ENCODE results near the gene CROT.

The CROT gene

DNA sequence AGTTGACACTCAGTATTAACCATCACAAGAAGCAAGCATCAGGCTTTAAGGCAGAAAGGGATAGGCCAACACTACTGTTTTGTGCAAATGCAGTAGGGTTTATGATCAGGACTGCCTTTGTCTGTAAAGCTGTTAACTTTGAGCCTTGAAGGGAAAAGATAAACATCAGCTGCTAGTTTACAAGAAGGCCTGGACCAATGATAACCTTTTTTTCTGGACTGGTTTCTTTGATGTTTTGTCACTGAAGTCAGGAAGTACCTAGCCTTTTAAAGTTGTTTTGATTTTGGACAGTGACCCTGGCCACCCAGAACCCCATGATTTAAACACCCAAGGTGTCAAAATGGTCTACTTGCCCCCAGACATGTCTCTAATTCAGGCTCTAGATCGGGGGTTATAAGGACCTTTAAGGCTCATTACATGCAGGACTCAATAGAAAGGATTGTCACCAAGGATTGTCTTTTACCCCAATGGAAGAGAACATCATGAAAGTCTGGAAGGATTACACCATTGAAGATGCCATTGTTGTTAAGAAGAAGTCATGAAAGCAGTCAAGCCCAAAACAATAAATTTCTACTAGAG is 50.1 kb downstream of the CROT start:
- DNase-seq (ENCODE audit: insufficient read length, low spot score), result no peak
- no peak for FAIRE-seq
- TF ChIP-seq POLR2A (IDR thresholded peaks at IDR 0.05; ENCODE audit: low read depth, low read length) (no peak), TAF1 (IDR thresholded peaks at IDR 0.05; ENCODE audit: low read depth, low read length) (no peak)

DNA sequence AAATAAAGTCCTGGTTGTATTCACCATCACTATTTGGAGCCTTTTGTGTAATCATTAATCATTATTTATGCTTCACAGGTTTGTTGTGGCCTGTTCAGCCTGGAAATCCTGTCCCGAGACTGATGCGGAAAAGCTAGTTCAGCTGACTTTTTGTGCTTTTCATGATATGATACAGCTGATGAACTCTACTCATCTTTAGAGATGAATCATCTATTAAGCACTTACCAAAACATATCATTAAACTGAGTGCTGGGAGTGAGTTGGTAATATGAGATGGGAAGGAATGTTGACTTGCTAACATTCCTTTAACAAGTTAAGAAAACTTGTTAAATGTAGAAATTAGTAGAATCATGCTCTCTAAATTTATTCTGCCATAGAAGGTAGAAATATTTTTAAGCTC is 53.0 kb downstream of the CROT start:
- FAIRE-seq (no peak), DNase-seq (ENCODE audit: insufficient read length, low spot score) (no peak)
- TF ChIP-seq POLR2AphosphoS5 (IDR thresholded peaks at IDR 0.05; ENCODE audit: low read depth, low read length) (no peak), POLR2A (IDR thresholded peaks at IDR 0.05; ENCODE audit: low read depth, low read length) (no peak), PAX5 (IDR thresholded peaks at IDR 0.05; ENCODE audit: insufficient read depth, low read length, severe bottlenecking) (no peak), TAF1 (IDR thresholded peaks at IDR 0.05; ENCODE audit: low read depth, low read length) (no peak), POU2F2 (IDR thresholded peaks at IDR 0.05; ENCODE audit: low read depth, low read length) (no peak), SPI1 (IDR thresholded peaks at IDR 0.05; ENCODE audit: low read depth, low read length) (no peak)

DNA sequence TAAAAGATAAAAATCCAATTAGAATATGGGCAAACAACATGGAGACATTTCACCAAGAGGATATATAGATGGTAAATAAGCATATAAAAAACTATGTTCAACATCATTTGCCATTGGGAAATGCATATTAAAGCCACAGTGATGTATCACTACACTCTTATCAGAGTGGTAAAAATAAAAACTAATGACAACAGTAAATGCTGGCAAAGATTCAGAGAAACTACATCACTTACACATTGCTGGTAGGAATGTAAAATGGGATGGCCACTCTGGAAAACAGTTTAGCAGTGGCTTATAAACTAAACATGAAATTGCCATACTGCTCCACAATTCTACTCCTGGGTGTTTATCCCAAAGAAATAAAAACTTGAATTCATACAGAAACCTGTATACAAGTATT is 59.2 kb downstream of the CROT start:
- DNase-seq (ENCODE audit: insufficient read length, low spot score), result no peak
- FAIRE-seq, result no peak
- TF ChIP-seq POU2F2 (IDR thresholded peaks at IDR 0.05; ENCODE audit: low read depth, low read length), result no peak
- TF ChIP-seq SPI1 (IDR thresholded peaks at IDR 0.05; ENCODE audit: low read depth, low read length), result no peak
- no peak for TF ChIP-seq POLR2AphosphoS5 (IDR thresholded peaks at IDR 0.05; ENCODE audit: low read depth, low read length)
- no peak for TF ChIP-seq PAX5 (IDR thresholded peaks at IDR 0.05; ENCODE audit: insufficient read depth, low read length, severe bottlenecking)
- no peak for TF ChIP-seq POLR2A (IDR thresholded peaks at IDR 0.05; ENCODE audit: low read depth, low read length)
- TF ChIP-seq TAF1 (IDR thresholded peaks at IDR 0.05; ENCODE audit: low read depth, low read length), result no peak

DNA sequence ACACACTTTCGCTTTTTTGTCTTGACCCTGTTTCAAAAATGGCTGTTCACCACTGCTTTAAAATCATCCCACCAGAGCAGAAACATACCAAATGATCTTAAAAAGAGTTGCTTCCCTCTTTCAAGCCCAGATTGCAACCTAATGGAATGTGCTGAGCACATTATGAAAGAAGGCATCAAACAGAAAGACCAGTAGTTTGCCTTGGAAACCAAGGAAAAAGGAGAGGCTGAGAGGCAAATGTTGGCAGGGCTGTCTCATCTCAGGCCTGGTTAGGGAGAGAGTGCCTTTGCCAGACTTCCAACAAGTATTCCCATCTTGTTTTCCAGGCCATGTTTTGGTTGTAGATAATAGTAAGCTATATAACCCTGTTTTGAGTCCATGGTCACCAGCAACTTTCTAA is 65.7 kb downstream of the CROT start:
- TF ChIP-seq POLR2AphosphoS5 (IDR thresholded peaks at IDR 0.05; ENCODE audit: low read depth, low read length) (no peak), TAF1 (IDR thresholded peaks at IDR 0.05; ENCODE audit: low read depth, low read length) (no peak), SPI1 (IDR thresholded peaks at IDR 0.05; ENCODE audit: low read depth, low read length) (no peak), POU2F2 (IDR thresholded peaks at IDR 0.05; ENCODE audit: low read depth, low read length) (no peak)
- FAIRE-seq (no peak), DNase-seq (ENCODE audit: insufficient read length, low spot score) (no peak)

DNA sequence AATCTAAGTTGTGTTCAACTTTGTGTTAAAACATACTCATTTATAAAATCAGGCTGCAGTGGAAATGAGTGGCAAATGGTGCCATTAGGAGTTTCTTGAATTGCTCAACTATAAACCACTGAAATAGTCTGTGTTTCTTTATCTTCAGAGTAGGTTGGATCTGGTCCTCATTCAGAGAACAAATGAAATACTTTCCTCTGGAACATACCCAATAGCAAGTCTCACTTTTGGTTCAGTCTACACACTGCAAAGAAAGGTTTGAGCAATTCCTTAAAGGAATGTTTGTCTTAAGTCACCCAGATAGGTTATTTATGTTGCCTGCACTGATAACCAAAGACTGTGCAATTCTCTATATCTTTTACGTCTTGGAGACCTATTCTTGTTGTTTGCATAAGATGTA is 67.6 kb downstream of the CROT start:
- TF ChIP-seq POLR2AphosphoS5 (IDR thresholded peaks at IDR 0.05; ENCODE audit: low read depth, low read length) (no peak), SPI1 (IDR thresholded peaks at IDR 0.05; ENCODE audit: low read depth, low read length) (no peak), POLR2A (IDR thresholded peaks at IDR 0.05; ENCODE audit: low read depth, low read length) (no peak), POU2F2 (IDR thresholded peaks at IDR 0.05; ENCODE audit: low read depth, low read length) (no peak), TAF1 (IDR thresholded peaks at IDR 0.05; ENCODE audit: low read depth, low read length) (no peak), PAX5 (IDR thresholded peaks at IDR 0.05; ENCODE audit: insufficient read depth, low read length, severe bottlenecking) (no peak)
- DNase-seq (ENCODE audit: insufficient read length, low spot score) (no peak), FAIRE-seq (no peak)

DNA sequence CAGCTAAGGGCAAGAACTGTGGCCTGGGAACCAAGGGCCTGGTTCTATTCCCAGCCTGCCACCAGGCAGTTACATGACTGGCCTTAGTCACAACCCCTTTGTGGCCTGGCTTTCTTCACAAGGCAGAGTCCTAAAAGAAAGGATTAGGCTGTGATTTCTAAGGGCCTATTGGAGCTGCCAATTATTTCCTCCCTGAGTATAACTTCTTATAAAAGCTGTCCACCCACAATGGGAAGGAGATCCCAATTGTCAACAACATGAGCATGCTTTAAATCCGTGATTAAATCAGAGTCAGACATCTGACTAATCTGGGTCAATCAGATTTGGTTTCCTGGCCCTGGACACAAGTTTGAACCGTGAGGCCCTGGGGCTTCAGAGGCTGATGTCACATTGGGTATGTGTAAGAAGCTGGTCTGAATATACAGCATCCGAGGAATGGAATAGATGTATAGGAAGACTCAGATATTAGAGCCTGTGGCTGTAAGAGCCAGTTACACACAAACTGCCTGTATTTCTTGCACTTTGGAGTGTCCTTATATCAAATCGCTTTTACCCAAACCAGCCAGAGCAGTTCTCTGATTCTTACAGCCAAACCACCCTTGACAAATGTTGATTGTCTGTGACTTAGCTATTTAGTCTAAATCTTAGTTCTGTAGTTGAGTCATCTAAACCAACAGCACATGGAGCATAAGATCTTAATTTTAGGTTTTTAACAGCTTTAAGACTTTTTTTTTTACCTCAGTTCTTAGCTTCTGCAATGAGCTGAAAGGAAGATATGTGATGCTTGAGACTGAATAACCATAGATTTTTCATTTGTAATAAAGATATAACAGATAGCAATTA is 68.7 kb downstream of the CROT start:
- DNase-seq (ENCODE audit: insufficient read length, low spot score), result no peak
- no peak for FAIRE-seq
- no peak for TF ChIP-seq PAX5 (IDR thresholded peaks at IDR 0.05; ENCODE audit: insufficient read depth, low read length, severe bottlenecking)
- TF ChIP-seq POLR2AphosphoS5 (IDR thresholded peaks at IDR 0.05; ENCODE audit: low read depth, low read length), result no peak
- TF ChIP-seq SPI1 (IDR thresholded peaks at IDR 0.05; ENCODE audit: low read depth, low read length), result no peak
- TF ChIP-seq TAF1 (IDR thresholded peaks at IDR 0.05; ENCODE audit: low read depth, low read length), result no peak
- no peak for TF ChIP-seq POLR2A (IDR thresholded peaks at IDR 0.05; ENCODE audit: low read depth, low read length)
- no peak for TF ChIP-seq POU2F2 (IDR thresholded peaks at IDR 0.05; ENCODE audit: low read depth, low read length)

DNA sequence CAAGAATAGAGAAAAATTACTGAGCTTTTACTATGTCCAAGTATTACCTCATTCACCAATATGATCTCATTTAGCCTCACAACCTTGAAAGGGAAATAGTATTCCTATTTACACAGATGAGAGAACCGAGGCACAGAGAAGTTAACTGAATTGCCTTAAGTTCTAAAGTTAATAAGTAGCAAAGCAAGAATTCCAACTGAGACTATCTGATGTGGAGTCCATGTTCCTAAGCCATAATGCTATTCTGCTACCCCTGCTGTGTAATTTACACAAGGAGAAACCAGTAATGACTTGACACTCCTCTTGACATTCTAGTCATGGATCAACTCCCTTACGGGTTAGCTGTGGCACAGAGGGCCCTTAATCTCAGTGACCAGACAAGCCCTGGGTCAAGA is 69.3 kb downstream of the CROT start:
- no peak for TF ChIP-seq POLR2AphosphoS5 (IDR thresholded peaks at IDR 0.05; ENCODE audit: low read depth, low read length)
- TF ChIP-seq SPI1 (IDR thresholded peaks at IDR 0.05; ENCODE audit: low read depth, low read length), result no peak
- TF ChIP-seq POLR2A (IDR thresholded peaks at IDR 0.05; ENCODE audit: low read depth, low read length), result no peak
- no peak for TF ChIP-seq PAX5 (IDR thresholded peaks at IDR 0.05; ENCODE audit: insufficient read depth, low read length, severe bottlenecking)
- no peak for TF ChIP-seq TAF1 (IDR thresholded peaks at IDR 0.05; ENCODE audit: low read depth, low read length)
- no peak for TF ChIP-seq POU2F2 (IDR thresholded peaks at IDR 0.05; ENCODE audit: low read depth, low read length)
- DNase-seq (ENCODE audit: insufficient read length, low spot score), result no peak
- no peak for FAIRE-seq

DNA sequence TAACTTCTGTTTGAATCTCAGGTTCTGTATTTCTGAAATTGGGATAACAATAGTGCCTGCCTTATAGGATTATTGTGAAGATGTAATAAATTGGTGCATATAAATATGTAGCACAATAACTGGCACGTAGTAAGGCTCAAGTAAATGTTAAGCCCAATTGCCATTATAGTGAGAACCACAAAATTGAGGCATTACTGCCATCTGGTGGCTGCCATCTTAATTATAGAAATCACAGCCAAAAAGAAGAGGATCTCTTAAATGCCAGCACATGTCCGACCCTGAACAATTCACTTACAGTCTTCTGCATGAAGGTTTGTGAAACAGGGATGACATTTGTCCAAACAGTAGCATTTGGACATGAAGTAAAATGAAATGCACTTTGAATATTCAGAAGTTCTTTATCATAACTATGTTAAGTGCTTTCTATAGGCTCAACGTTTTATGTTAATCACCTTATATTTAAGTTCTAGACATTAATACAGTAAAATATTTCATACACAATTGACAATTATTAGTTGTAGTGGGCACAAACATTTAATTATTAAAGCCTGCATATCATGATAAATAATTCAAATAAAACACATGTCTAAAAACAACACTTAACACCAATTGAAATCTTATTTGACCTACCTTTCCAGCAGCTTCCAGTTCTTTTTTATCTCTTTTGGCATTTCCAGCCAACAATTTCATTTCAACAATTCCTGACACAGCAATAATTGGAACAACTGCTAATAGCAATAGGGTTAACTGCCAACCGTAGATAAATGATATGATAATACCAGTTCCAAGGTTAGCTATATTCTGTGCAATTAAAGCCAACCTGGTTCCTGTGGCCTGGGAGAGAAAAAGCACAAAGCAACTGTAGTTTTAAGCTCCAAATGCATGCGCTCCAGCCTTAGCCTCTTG is 71.5 kb downstream of the CROT start:
- FAIRE-seq (peak; percentile 87), DNase-seq (ENCODE audit: insufficient read length, low spot score) (peak; percentile 3)
- TF ChIP-seq TAF1 (IDR thresholded peaks at IDR 0.05; ENCODE audit: low read depth, low read length) (no peak), POLR2A (IDR thresholded peaks at IDR 0.05; ENCODE audit: low read depth, low read length) (no peak), POU2F2 (IDR thresholded peaks at IDR 0.05; ENCODE audit: low read depth, low read length) (no peak), POLR2AphosphoS5 (IDR thresholded peaks at IDR 0.05; ENCODE audit: low read depth, low read length) (no peak), PAX5 (IDR thresholded peaks at IDR 0.05; ENCODE audit: insufficient read depth, low read length, severe bottlenecking) (no peak), SPI1 (IDR thresholded peaks at IDR 0.05; ENCODE audit: low read depth, low read length) (no peak)

DNA sequence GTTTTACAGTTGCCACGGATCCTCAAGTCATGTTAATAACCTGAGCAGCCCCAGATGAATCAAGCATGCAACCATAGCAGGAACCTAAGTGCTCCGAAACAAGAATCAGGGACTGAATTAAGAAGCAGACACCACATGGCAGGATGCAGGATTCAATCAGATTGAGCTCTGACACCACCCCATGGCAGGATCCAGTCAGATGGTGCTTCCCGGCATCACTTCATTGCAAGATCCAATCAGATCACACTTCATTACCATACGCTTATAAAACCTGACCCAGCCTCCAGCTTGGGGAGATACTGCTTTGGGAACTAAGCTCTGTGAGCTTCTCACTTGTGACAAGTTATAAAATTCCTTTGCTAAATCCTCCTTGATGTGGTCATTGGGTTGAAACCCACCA is 74.7 kb downstream of the CROT start:
- FAIRE-seq, result no peak
- DNase-seq (ENCODE audit: insufficient read length, low spot score), result no peak
- TF ChIP-seq POLR2A (IDR thresholded peaks at IDR 0.05; ENCODE audit: low read depth, low read length) (no peak), SPI1 (IDR thresholded peaks at IDR 0.05; ENCODE audit: low read depth, low read length) (no peak), POLR2AphosphoS5 (IDR thresholded peaks at IDR 0.05; ENCODE audit: low read depth, low read length) (no peak), TAF1 (IDR thresholded peaks at IDR 0.05; ENCODE audit: low read depth, low read length) (no peak), POU2F2 (IDR thresholded peaks at IDR 0.05; ENCODE audit: low read depth, low read length) (no peak), PAX5 (IDR thresholded peaks at IDR 0.05; ENCODE audit: insufficient read depth, low read length, severe bottlenecking) (no peak)

Data from GM12891 (cell line).